IMR-90 (cell line): ENCODE results near the gene CCDC137. TPM values are rescaled to one million over a fixed set of nuclear protein-coding genes. Genes with fewer than 3 reads are reported as not detected.

Experiments
- ATAC-seq: fragments of 200-7000 bp; cut with Tn5 transposase; 2 replicates; pipeline ENCODE4 v1.9.1; 2020; ENCODE audit warnings: low read depth, mild to moderate bottlenecking, moderate library complexity
- BruUV-seq: library from RNA; stranded (reverse); fragments of 400-500 nt; replicated peaks from 2 replicates; lab custom pipeline; 2021; lab: Mats Ljungman, UMichigan
- CTCF ChIA-PET: fragments of 300-600 bp; formaldehyde crosslinking; extraction: SDS; loops from one replicate; lab custom pipeline; 2021; ENCODE audit warnings: antibody characterized with exemption; lab: Yijun Ruan, JAX
- POLR2A ChIA-PET: fragments of 300-600 bp; sonication (Branson Sonifier 250); formaldehyde crosslinking; loops from one replicate; lab custom pipeline; 2022; ENCODE audit warnings: antibody characterized with exemption; ENCODE audit not compliant: unreplicated experiment; lab: Charles Lee
- DNase-seq: peaks from one replicate; pipeline ENCODE4 v3.0.0; 2013
- H2AFZ ChIP-seq: replicated peaks from 2 replicates; pipeline ENCODE3; 2013; ENCODE audit warnings: low read length, mild to moderate bottlenecking; ENCODE audit not compliant: poor library complexity
- H2AK5ac ChIP-seq: 2 replicates; pipeline ENCODE4 v1.6.1; 2013; ENCODE audit warnings: low read depth, low read length, inconsistent platforms
- H2AK9ac ChIP-seq: replicated peaks from 2 replicates; pipeline ENCODE3; 2013; ENCODE audit warnings: mild to moderate bottlenecking, low read depth, low read length, moderate library complexity; ENCODE audit not compliant: poor library complexity
- H2BK120ac ChIP-seq: 2 replicates; pipeline ENCODE4 v1.6.1; 2013; ENCODE audit warnings: low read depth, low read length, inconsistent platforms
- H2BK15ac ChIP-seq: 3 replicates; pipeline ENCODE4 v1.6.1; 2013; ENCODE audit warnings: low read depth, low read length, inconsistent platforms
- H2BK20ac ChIP-seq: 2 replicates; pipeline ENCODE4 v1.6.1; 2013; ENCODE audit warnings: low read depth, mild to moderate bottlenecking, inconsistent platforms, low read length, moderate library complexity
- H2BK5ac ChIP-seq: 2 replicates; pipeline ENCODE4 v1.6.1; 2013; ENCODE audit warnings: mild to moderate bottlenecking, low read depth, low read length, inconsistent platforms; ENCODE audit not compliant: poor library complexity, severe bottlenecking
- H3K14ac ChIP-seq: replicated peaks from 2 replicates; pipeline ENCODE4 v1.6.1; 2013; ENCODE audit warnings: low read depth, low read length, inconsistent platforms
- H3K18ac ChIP-seq: 2 replicates; pipeline ENCODE4 v1.6.1; 2013; ENCODE audit warnings: low read depth, low read length, control low read depth
- H3K23ac ChIP-seq: 2 replicates; pipeline ENCODE4 v1.6.1; 2013; ENCODE audit warnings: low read depth, low read length, inconsistent platforms
- H3K27ac ChIP-seq: 2 replicates; pipeline ENCODE4 v1.5.1; 2013; ENCODE audit warnings: mild to moderate bottlenecking, control low read depth, low read length; ENCODE audit not compliant: insufficient read depth
- H3K27me3 ChIP-seq: 2 replicates; pipeline ENCODE4 v1.6.1; 2013; ENCODE audit warnings: low read length; ENCODE audit not compliant: control insufficient read depth, insufficient read depth
- H3K36me3 ChIP-seq: 2 replicates; pipeline ENCODE4 v1.6.1; 2013; ENCODE audit warnings: low read length, mixed read lengths; ENCODE audit not compliant: control insufficient read depth, insufficient read depth
- H3K4ac ChIP-seq: 2 replicates; pipeline ENCODE4 v1.6.1; 2013; ENCODE audit warnings: low read depth, low read length, inconsistent platforms
- H3K4me1 ChIP-seq: 2 replicates; pipeline ENCODE4 v1.6.1; 2013; ENCODE audit warnings: low read length, mixed read lengths; ENCODE audit not compliant: control insufficient read depth, insufficient read depth
- H3K4me2 ChIP-seq: 2 replicates; pipeline ENCODE4 v1.6.1; 2013; ENCODE audit warnings: low read depth, mild to moderate bottlenecking, control low read depth, low read length, moderate library complexity
- H3K4me3 ChIP-seq: 2 replicates; pipeline ENCODE4 v1.5.1; 2013; ENCODE audit warnings: low read depth, mild to moderate bottlenecking, control low read depth, low read length, moderate library complexity; ENCODE audit not compliant: insufficient read depth
- H3K56ac ChIP-seq: 2 replicates; pipeline ENCODE4 v1.6.1; 2013; ENCODE audit warnings: low read length, inconsistent platforms; ENCODE audit not compliant: insufficient read depth; ENCODE audit errors: extremely low read depth
- H3K79me1 ChIP-seq, 2 experiments: 2 replicates each; pipeline ENCODE4 v1.6.1; 2013; ENCODE audit warnings: low read length in 2 of 2, inconsistent platforms in 1 of 2, low read depth in 1 of 2
- H3K9ac ChIP-seq: 2 replicates; pipeline ENCODE4 v1.6.1; 2013; ENCODE audit warnings: low read depth, low read length, control low read depth
- H3K9me1 ChIP-seq: 2 replicates; pipeline ENCODE4 v1.6.1; 2013; ENCODE audit warnings: low read length, inconsistent platforms; ENCODE audit not compliant: insufficient read depth
- H3K9me3 ChIP-seq: 2 replicates; pipeline ENCODE4 v1.6.1; 2013; ENCODE audit warnings: low read length; ENCODE audit not compliant: control insufficient read depth, insufficient read depth
- H4K20me1 ChIP-seq: 2 replicates; pipeline ENCODE4 v1.6.1; 2013; ENCODE audit warnings: low read length, inconsistent platforms; ENCODE audit not compliant: insufficient read depth
- H4K5ac ChIP-seq: 2 replicates; pipeline ENCODE4 v1.6.1; 2013; ENCODE audit warnings: mild to moderate bottlenecking, low read depth, low read length, control low read depth
- H4K8ac ChIP-seq, 2 experiments: 2 replicates each; pipeline ENCODE4 v1.6.1; 2013; ENCODE audit warnings: low read depth in 2 of 2, low read length in 2 of 2, control low read depth in 1 of 2, inconsistent platforms in 1 of 2
- H4K91ac ChIP-seq: 2 replicates; pipeline ENCODE4 v1.6.1; 2013; ENCODE audit warnings: low read depth, low read length, inconsistent platforms; ENCODE audit not compliant: insufficient read depth
- MXI1 ChIP-seq: IDR thresholded peaks from 2 replicates; pipeline ENCODE4 v1.6.1; 2012; ENCODE audit warnings: low read depth, mild to moderate bottlenecking, low read length, moderate library complexity, borderline replicate concordance
- RAD21 ChIP-seq: IDR thresholded peaks from 2 replicates; pipeline ENCODE4 v1.6.1; 2012; ENCODE audit warnings: low read length, improper control_type of control experiment
- RCOR1 ChIP-seq: IDR thresholded peaks from 2 replicates; pipeline ENCODE4 v1.6.1; 2012; ENCODE audit warnings: mild to moderate bottlenecking, low read length, improper control_type of control experiment; ENCODE audit not compliant: insufficient replicate concordance
- RFX5 ChIP-seq: IDR thresholded peaks from 2 replicates; pipeline ENCODE4 v1.8.0; 2012; ENCODE audit warnings: low read depth, mild to moderate bottlenecking, low read length, moderate library complexity
- WGBS, 2 experiments: methylation state at CpG; one replicate each; pipeline versions ENCODE4 v1.1.5 to v1.1.7; 2013; ENCODE audit warnings: missing lambda C conversion rate in 2 of 2; ENCODE audit not compliant: insufficient read length in 1 of 2; ENCODE audit errors: extremely low coverage in 2 of 2; 5-methylcytosine and 5-hydroxymethylcytosine counted together
- dilution Hi-C: fragments of 300-500 bp; cut with HindIII; formaldehyde crosslinking; loops from one replicate; pipeline ENCODE4 v1.14.3; 2018; ENCODE audit warnings: low sequenced_read_pairs; ENCODE audit not compliant: unreplicated experiment
- in situ Hi-C: fragments of 300-500 bp; cut with MboI; formaldehyde crosslinking; loops from 3 replicates; pipeline ENCODE4 v1.14.3; 2019; ENCODE audit warnings: low sequenced_read_pairs, inconsistent platforms, mixed read lengths
- intact Hi-C: fragments of 100-400 bp; cut with micrococcal nuclease; formaldehyde crosslinking; loops from 2 replicates; pipeline ENCODE4 v1.10.0; 2022
- polyA plus RNA-seq, 3 experiments: library from polyadenylated mRNA; depleted of rRNA; stranded (reverse); fragments of >200 nt; gene quantifications; 2 replicates each; pipeline ENCODE4 v1.2.3, GENCODE V29; 2012; ENCODE audit warnings: low replicate concordance in 1 of 3
- total RNA-seq: library from RNA; depleted of rRNA; stranded (reverse); fragments of >200 nt; gene quantifications from 2 replicates; pipeline ENCODE4 v1.2.3, GENCODE V29; 2012

Gene CCDC137
- total and polyA plus RNA-seq, 2 of the 4 experiments (the other 2 are of a cell fraction): 7.5 to 18.4 TPM

DNA sequence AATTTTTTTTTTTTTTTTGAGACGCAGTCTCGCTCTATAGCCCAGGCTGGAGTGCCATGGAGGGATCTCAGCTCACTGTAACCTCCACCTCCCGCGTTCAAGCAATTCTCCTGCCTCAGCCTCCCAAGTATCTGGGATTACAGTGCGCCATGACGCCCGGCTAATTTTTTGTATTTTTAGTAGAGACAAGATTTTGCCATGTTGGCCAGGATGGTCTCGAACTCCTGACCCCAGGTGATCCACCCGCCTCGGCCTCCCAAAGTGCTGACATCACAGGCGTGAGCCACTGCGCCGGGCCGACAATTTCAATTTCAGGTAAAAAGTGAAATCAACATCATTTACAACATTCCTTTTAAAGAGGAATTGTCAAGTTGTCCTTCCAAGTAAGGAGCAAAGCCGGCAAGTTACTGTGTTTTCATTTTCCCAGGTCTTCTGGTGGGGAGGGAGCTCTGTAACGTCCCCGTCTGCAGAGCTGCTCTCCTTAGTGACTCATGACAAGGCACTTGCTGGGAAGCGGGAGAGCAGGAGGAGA, 30.5 kb upstream of the CCDC137 start:
- Histone ChIP-seq H4K20me1 (peaks cover 49% of the 10 kb centered on the region), H3K4me1 (peaks cover 6% of the 10 kb centered on the region), H3K14ac (peak overlapping the region; percentile 91), H3K18ac (no peak overlapping the region), H4K5ac (no peak overlapping the region), H3K27ac (peak overlapping the region; percentile 65), H2BK5ac (peak overlapping the region; percentile 45), H2BK15ac (no peak overlapping the region), H2BK120ac (no peak overlapping the region), H3K23ac (peak overlapping the region; percentile 97), H3K36me3 (0 out of 2 replicates have a peak, but pooled peaks cover 2% of the 10 kb centered on the region), H3K4ac (peak overlapping the region; percentile 74), H2AK9ac (peak overlapping the region; percentile 95), H4K8ac (peak overlapping the region in 1 of 2 experiments; percentile 63; a peak in 1 of 4 replicates), H3K9ac (peak overlapping the region; percentile 75), H3K27me3 (no peaks in the 10 kb centered on the region), H4K91ac (peak overlapping the region; percentile 18; the same call in 1 of the 2 replicates), H3K4me2 (peak overlapping the region; percentile 88), H3K79me1 (peaks cover 0 to 28% of the 10 kb centered on the region in 2 experiments; a peak in 3 of 4 replicates), H3K9me1 (peaks cover 10% of the 10 kb centered on the region), H2BK20ac (0 out of 2 replicates have a peak overlapping the region, but pooled peaks have one; percentile 32), H2AK5ac (peak overlapping the region; percentile 62), H3K9me3 (no peaks in the 10 kb centered on the region), H3K4me3 (peak overlapping the region; percentile 57), H3K56ac (peak overlapping the region; percentile 62; the same call in 1 of the 2 replicates), H2AFZ (peak overlapping the region; percentile 82)
- CTCF ChIA-PET: no interaction called here
- no TSS peak for BruUV-seq
- ATAC-seq (peak; percentile 58), DNase-seq (peak; percentile 60)
- POLR2A ChIA-PET: interaction anchor here (0.6 kb wide), 1 partner anchor 15 kb away, joined by 3 read pairs; no protein-coding TSS in a partner anchor
- in situ Hi-C loops: no loop called here
- dilution Hi-C loops: no loop called here
- TF ChIP-seq MXI1 (0 out of 2 replicates have a peak, but pooled peaks have one; percentile 20), RFX5 (peak; percentile 93), RAD21 (peak; percentile 16; the same call in 1 of the 2 replicates), RCOR1 (no peak)
- WGBS, 2 experiments: 22% methylated on average over 11 of the region's 18 CpGs; no CpG with 5 or more reads in 1 of the 2 experiments
- intact Hi-C loops: no loop called here
